HAP-1 (cell line): ENCODE results near the gene TSN.
A peak's percentile ranks its signal among the peaks of the same experiment; 100 is the strongest.
"Not testable (repeated sequence)": the region's sequence is repeated elsewhere in the genome, so short reads cannot be mapped to it uniquely, and the experiment has no call there.

Experiments used
- DNase-seq, 2 experiments: peaks; one replicate each; pipeline ENCODE4 v3.0.0-alpha.2; 2016 to 2020; ENCODE audit warnings: low spot score in 2 of 2
- H3K27me3 ChIP-seq: fragments of 250-450 bp; sonication (Bioruptor Pico); 2 replicates; pipeline ENCODE4 v1.5.1; 2020; ENCODE audit warnings: low read depth, mild to moderate bottlenecking, moderate library complexity
- H3K36me3 ChIP-seq: fragments of 250-450 bp; sonication (Bioruptor Pico); replicated peaks from 2 replicates; pipeline ENCODE4 v1.5.1; 2020; ENCODE audit warnings: mild to moderate bottlenecking
- H3K4me1 ChIP-seq: fragments of 250-450 bp; sonication (Bioruptor Pico); 2 replicates; pipeline ENCODE4 v1.5.1; 2020; ENCODE audit warnings: mild to moderate bottlenecking
- H3K4me3 ChIP-seq: fragments of 250-450 bp; sonication (Bioruptor Pico); 2 replicates; pipeline ENCODE4 v1.5.1; 2020; ENCODE audit warnings: mild to moderate bottlenecking, moderate library complexity
- H3K9me3 ChIP-seq: fragments of 250-450 bp; sonication (Bioruptor Pico); 2 replicates; pipeline ENCODE4 v1.5.1; 2020; ENCODE audit warnings: mild to moderate bottlenecking, moderate library complexity
- in situ Hi-C: fragments of 300-500 bp; cut with MboI; formaldehyde crosslinking; loops from 3 replicates; pipeline ENCODE4 v1.14.3; 2020; ENCODE audit warnings: low sequenced_read_pairs, inconsistent platforms, mixed read lengths

Gene TSN

DNA sequence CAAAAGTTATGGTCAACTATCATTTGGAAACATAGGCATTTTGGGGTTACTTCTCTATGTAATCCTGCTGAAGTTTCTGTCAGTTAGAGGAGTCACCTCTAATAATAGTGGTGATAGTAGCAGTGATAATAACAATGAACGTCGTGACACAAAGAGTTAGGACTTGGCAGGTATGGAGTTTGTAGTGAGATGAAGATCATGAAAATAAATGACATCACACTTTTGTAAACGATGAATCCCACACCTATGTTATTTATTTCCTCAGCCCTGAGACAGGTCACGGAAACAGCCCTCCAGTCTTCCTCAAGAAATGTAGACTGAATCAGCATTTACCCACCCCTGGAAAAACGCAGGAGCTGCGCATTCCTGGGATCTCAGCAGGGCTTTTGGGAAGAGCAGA is 38.8 kb downstream of the TSN start:
- Histone ChIP-seq H3K36me3 (no peaks in the 10 kb centered on the region), H3K4me3 (no peak overlapping the region), H3K9me3 (no peaks in the 10 kb centered on the region; the same call in 1 of the 2 replicates), H3K27me3 (0 out of 2 replicates have a peak, but pooled peaks cover 5% of the 10 kb centered on the region), H3K4me1 (peaks cover 8% of the 10 kb centered on the region)
- no peak for DNase-seq
- in situ Hi-C loops: no loop called here

DNA sequence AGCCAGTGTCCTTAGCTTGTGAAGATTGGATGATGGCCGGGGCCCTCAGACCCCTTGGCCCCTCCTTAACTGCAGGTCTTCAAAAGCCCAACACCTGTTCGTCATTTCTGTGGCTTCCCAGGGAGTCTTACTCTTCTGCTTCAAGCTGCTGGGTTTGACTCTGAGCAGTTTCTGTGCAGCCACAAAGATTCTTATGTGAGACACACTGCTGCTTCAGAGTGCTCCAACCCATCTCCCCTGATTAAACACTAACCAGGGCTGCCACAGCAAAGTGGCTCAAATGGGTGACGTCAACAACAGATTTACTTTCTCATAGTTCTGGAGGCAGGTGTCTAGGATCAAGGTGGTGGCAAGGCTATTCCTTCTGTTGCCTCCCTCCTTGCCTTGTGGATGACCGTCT is 40.8 kb downstream of the TSN start:
- in situ Hi-C loops: no loop called here
- no peak overlapping the region for H3K4me3 ChIP-seq
- H3K4me1 ChIP-seq: peaks cover 8% of the 10 kb centered on the region
- 0 out of 2 replicates have a peak, but pooled peaks cover 5% of the 10 kb centered on the region for H3K27me3 ChIP-seq
- DNase-seq: no peak
- H3K36me3 ChIP-seq: no peaks in the 10 kb centered on the region
- no peaks in the 10 kb centered on the region; the same call in 1 of the 2 replicates for H3K9me3 ChIP-seq

DNA sequence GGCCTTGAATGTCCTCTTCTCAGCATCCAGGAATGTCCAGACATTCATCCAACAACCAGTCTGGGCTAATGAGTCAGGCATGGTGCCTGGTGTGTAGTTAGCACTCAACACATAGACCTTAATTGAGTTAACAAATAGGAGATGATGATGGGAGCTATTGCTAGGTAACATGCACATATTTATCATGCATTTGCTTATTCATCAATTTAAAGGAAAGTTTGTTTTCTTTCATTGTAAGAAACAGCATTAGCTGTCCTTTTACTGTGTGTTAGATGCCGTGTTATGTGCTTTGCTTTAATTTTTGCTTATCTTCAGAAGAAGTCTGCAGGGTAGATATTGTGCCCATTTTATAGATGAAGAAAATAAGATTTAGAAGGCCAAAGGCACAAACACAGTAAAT is 43.2 kb downstream of the TSN start:
- no peaks in the 10 kb centered on the region for H3K36me3 ChIP-seq
- no peak overlapping the region for H3K4me3 ChIP-seq
- in situ Hi-C loops: no loop called here
- no peaks in the 10 kb centered on the region for H3K4me1 ChIP-seq
- DNase-seq: no peak
- peaks cover 2% of the 10 kb centered on the region; the same call in 1 of the 2 replicates for H3K9me3 ChIP-seq
- H3K27me3 ChIP-seq: 0 out of 2 replicates have a peak, but pooled peaks cover 5% of the 10 kb centered on the region

DNA sequence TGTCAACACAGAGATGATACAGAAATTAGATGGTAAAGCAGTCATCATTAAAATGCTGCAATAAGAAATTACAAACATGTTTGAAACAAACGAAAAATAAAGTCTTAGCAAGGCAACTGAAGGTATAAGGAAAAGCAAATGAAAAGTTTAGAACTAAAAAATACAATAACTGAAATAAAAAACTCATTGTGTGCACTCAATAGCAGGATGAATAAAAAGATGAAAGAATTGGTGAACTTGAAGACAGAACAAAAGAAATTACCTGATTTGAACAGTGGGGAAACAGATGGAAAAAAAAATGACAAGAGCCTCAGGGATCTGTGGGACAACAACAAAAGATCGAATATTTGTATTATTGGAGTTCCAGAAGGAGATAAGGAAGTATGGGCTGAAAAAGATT is 46.5 kb downstream of the TSN start:
- DNase-seq: no peak
- H3K9me3 ChIP-seq: peaks cover 2% of the 10 kb centered on the region; the same call in 1 of the 2 replicates
- no peak overlapping the region for H3K4me3 ChIP-seq
- H3K27me3 ChIP-seq: 0 out of 2 replicates have a peak, but pooled peaks cover 5% of the 10 kb centered on the region
- in situ Hi-C loops: loop anchor here (25.0 kb wide), 1 partner anchor 510 kb away; no protein-coding TSS in a partner anchor
- peaks cover 14% of the 10 kb centered on the region for H3K4me1 ChIP-seq
- H3K36me3 ChIP-seq: no peaks in the 10 kb centered on the region

DNA sequence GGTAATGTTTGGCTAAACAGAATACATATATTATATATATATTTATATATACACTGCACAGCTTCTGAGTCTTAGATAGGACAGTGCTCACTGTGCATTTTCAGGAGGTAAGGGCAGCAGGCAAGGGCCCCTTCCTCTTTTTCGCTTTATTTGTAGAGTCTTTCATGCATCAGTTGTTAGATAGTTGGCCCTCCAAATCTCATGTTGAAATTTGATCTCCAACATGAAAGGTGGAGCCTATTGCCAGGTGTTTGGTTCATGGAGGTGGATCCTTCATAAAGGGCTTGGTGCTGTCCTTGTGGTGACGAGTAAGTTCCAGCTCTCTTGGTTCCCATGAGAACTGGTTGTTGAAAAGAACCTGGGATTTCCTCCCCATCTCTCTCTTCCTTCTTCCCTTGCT is 48.1 kb downstream of the TSN start:
- Histone ChIP-seq H3K27me3 (0 out of 2 replicates have a peak, but pooled peaks cover 5% of the 10 kb centered on the region), H3K9me3 (peaks cover 2% of the 10 kb centered on the region; the same call in 1 of the 2 replicates), H3K36me3 (no peaks in the 10 kb centered on the region), H3K4me3 (no peak overlapping the region), H3K4me1 (peaks cover 14% of the 10 kb centered on the region)
- in situ Hi-C loops: loop anchor here (25.0 kb wide), 1 partner anchor 509 kb away; no protein-coding TSS in a partner anchor
- DNase-seq: no peak

DNA sequence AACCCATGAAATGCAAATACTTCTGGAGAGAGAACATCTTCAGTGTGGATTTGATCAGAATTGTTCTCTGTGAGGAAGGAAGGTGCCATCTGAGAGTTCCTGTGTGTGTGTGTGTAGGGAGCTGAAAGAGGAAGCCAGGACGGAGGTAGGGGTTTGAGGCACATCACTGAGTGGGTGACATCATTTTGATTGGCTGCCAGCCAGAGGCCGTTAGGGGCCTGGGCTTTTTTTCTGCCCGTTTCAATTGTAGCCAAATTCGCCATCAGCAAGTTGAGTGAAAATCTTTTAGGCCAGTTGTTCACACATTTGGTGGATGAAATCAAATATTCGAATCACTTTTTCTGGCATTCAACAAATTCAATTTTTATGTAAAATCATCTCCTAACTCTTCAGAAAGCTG is 48.9 kb downstream of the TSN start:
- H3K4me1 ChIP-seq: peaks cover 14% of the 10 kb centered on the region
- DNase-seq: peak; percentile 8 to 66
- no peaks in the 10 kb centered on the region for H3K36me3 ChIP-seq
- no peaks in the 10 kb centered on the region for H3K27me3 ChIP-seq
- 0 out of 2 replicates have a peak, but pooled peaks cover 2% of the 10 kb centered on the region for H3K9me3 ChIP-seq
- no peak overlapping the region for H3K4me3 ChIP-seq
- in situ Hi-C loops: loop anchor here (25.0 kb wide), 1 partner anchor 508 kb away; no protein-coding TSS in a partner anchor

DNA sequence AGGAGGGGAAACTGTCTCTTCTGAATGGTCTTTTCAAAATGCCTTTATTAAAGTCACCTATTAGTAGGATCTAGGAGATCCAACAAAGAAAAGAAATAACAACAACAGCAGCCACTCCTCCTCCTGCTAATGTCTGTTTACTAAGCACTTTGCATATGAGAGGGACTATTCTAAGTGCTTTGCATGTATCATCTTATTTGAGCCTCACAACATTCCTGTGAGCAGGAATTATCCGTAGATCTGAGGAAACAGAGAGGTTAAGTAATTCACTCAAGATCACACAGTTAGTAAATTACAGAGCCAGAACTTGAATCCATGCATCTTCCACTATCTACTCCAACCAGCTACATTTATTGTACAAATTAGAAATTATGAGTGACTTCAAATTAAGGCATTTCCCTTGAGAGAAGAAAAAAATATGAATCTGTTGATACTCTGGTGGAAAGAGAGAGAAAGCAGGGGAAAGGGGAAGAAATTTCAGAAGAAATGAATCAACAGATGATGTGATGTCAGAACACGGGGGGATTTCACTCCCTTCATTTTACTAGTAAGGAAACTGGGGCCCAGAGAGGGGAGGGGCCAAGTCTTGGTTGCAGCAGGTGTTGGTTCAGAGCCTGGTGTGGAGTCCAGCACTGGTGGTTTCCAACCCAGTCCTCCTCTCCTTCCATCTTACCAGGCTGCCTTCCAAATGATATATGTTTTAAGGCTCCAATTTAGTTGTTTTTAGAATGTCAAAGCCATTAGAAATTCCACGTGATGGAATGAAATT is 49.7 kb downstream of the TSN start:
- no peak overlapping the region for H3K4me3 ChIP-seq
- DNase-seq: peak in 1 of 2 experiments; percentile 50
- H3K9me3 ChIP-seq: 0 out of 2 replicates have a peak, but pooled peaks cover 2% of the 10 kb centered on the region
- no peaks in the 10 kb centered on the region for H3K36me3 ChIP-seq
- no peaks in the 10 kb centered on the region for H3K27me3 ChIP-seq
- in situ Hi-C loops: loop anchor here (25.0 kb wide), 1 partner anchor 507 kb away; no protein-coding TSS in a partner anchor
- H3K4me1 ChIP-seq: peaks cover 14% of the 10 kb centered on the region

DNA sequence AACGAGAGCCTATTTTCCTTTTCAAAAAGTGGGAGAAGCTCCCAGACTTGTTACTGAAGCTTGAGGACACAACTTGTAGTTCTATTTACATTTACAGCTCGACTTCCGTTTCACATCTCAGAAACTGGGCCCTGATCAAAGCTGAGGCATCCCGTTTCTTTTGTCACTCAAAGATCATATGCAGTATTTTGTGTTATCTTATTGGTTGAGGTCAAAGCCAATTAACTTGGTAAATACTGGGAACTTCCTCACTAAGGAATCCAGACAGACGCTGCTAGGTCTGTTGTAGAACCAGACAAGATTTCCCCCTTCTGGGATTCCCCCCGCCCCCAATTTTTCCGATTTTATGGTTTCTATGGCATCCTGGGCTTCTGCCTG is 50.3 kb downstream of the TSN start:
- in situ Hi-C loops: loop anchor here (25.0 kb wide), 1 partner anchor 507 kb away; no protein-coding TSS in a partner anchor
- Histone ChIP-seq H3K4me3 (no peak overlapping the region), H3K4me1 (peaks cover 14% of the 10 kb centered on the region), H3K9me3 (0 out of 2 replicates have a peak, but pooled peaks cover 2% of the 10 kb centered on the region), H3K36me3 (no peaks in the 10 kb centered on the region), H3K27me3 (no peaks in the 10 kb centered on the region)
- DNase-seq: no peak

DNA sequence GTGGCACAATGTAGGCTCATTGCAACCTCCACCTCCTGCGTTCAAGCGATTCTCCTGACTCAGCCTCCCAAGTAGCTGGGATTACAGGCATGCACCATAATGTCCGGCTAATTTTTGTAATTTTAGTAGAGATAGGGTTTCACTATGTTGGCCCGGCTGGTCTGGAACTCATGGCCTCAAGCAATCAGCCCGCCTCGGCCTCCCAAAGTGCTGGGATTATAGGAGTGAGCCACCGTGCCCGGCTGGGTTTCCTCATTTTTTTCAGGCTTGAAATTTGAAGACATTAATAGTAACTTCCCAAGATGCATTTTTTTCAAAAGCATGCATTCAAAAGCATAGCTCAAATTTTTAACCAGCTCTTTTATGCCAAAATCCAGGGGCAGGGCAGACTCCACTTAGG is 52.3 kb downstream of the TSN start:
- H3K36me3 ChIP-seq, DNase-seq, H3K4me3 ChIP-seq, H3K9me3 ChIP-seq, H3K27me3 ChIP-seq: not testable (repeated sequence)
- in situ Hi-C loops: loop anchor here (25.0 kb wide), 1 partner anchor 505 kb away; no protein-coding TSS in a partner anchor
- peaks cover 16% of the 10 kb centered on the region for H3K4me1 ChIP-seq

DNA sequence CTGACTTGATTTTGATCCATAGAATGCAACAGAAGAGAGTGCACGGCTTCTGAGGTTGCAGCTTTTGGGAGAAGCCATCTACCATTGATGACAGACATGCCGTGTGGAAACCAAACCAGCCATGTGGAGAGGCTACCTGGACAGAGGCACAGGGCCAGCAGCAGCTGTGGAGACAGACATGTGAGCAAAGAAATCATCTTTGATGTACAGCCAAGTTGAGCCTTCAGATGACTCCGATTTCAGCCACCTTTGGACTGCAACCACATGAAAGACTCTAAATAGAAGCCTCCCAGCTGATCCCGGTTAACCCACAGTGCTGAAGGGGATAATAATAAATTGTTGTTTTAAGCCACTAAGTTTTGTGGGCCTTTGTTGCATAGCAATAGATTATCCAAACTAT is 54.2 kb downstream of the TSN start:
- Histone ChIP-seq H3K4me1 (peaks cover 15% of the 10 kb centered on the region), H3K27me3 (no peaks in the 10 kb centered on the region), H3K4me3 (no peak overlapping the region), H3K36me3 (no peaks in the 10 kb centered on the region), H3K9me3 (no peaks in the 10 kb centered on the region)
- in situ Hi-C loops: loop anchor here (25.0 kb wide), 1 partner anchor 503 kb away; no protein-coding TSS in a partner anchor
- DNase-seq: no peak

DNA sequence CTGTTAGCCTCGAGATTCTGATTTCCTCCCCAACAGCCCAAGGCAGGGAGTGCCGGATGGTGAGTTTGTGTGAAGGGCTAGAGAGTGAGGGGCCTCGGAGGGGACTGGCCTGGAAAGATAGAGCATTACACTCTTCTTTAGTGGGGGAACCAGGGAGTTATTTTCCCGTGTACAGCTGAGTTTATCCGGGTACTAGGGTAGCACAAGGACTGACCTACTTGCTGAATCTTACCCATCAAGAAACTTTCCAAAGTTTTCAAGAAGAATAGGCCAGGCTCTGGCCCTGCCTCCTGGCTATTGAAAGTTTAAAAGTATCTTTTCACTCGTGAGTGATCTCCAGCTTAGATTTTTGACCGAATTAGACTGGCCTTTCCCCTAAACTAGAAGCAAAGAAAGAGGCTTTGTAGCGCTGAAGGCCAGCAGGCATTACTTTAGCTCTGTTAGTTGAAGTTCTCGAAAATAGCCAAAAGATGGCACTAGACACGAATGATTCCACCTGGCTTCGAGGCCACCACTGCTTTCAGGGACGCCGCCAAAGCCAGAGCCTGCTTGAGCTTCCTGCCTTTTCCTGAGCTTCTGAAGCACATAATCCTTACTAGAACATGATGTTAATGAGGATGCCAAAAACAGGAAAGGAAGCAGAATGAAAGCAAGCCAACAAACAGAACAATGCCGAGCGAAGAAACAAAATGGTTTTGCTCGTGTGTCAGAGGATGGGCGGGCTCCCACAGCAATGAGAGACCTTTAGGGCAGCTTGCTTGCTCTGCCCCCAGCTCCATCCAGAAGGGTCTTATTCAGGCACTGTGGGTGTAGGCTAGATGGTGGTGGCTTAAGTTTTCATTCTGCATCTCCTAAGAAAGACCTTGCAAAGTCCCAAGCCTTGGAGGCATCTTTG is 55.8 kb downstream of the TSN start:
- Histone ChIP-seq H3K4me3 (no peak overlapping the region), H3K9me3 (no peaks in the 10 kb centered on the region), H3K27me3 (no peaks in the 10 kb centered on the region), H3K4me1 (peaks cover 7% of the 10 kb centered on the region), H3K36me3 (no peaks in the 10 kb centered on the region)
- DNase-seq: peak; percentile 61 to 72
- in situ Hi-C loops: loop anchor here (25.0 kb wide), 1 partner anchor 501 kb away; no protein-coding TSS in a partner anchor

DNA sequence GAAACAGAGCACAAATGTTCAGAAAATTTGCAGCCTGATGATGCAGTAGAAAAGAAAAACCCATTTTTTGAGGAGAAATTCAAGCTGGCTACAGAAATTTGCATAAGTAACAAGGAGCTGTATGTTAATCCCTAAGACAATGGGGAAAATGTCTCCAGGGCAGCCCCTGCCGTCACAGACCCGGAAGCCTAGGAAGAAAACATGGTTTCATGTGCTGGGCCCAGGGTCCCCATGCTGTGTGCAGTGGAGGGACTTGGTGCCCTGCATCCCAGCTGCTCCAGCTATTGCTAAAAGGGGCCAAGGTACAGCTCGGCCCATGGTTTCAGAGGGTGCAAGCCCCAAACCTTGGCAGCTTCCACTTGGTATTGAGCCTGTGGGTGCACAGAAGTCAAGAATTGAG is 57.6 kb downstream of the TSN start:
- H3K36me3 ChIP-seq, H3K27me3 ChIP-seq, H3K4me3 ChIP-seq, H3K4me1 ChIP-seq, H3K9me3 ChIP-seq: not testable (repeated sequence)
- in situ Hi-C loops: loop anchor here (25.0 kb wide), 1 partner anchor 499 kb away; no protein-coding TSS in a partner anchor
- peak in 1 of 2 experiments; percentile 29 for DNase-seq

DNA sequence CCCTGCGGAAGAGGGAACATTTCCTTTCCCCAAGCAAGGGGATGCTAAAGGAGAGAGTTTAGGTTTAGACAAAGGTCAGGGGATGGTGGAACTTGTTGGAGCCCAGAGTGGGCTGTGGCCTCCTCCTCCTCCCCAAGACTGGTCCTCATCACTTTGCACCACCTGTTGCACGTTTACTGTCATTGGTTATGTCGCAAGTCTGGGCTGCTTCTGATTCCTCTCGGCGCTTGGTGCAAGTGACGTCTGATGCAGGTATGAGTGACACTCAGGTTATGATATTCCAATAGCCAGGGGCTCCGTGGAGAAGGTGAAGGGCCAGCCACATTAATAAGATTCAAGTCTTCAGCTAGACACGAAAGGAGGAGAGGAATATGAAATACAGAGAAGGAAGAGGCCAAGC is 59.8 kb downstream of the TSN start:
- DNase-seq: no peak
- Histone ChIP-seq H3K4me3 (no peak overlapping the region), H3K27me3 (no peaks in the 10 kb centered on the region), H3K4me1 (peaks cover 7% of the 10 kb centered on the region), H3K9me3 (no peaks in the 10 kb centered on the region), H3K36me3 (no peaks in the 10 kb centered on the region)
- in situ Hi-C loops: loop anchor here (25.0 kb wide), 1 partner anchor 497 kb away; no protein-coding TSS in a partner anchor
